B cell (primary cell): ENCODE data around the gene SMURF2. TPM values are rescaled to one million over a fixed set of nuclear protein-coding genes. Genes with fewer than 3 reads are reported as not detected.
A peak's percentile ranks its signal among the peaks of the same experiment; 100 is the strongest.

Experiments
- ATAC-seq: fragments of 200-7000 bp; cut with Tn5 transposase; one replicate; pipeline ENCODE4 v1.10.0; 2021; ENCODE audit warnings: low read depth, mild to moderate bottlenecking, moderate number of reproducible peaks, moderate library complexity
- CTCF ChIA-PET: fragments of 350-600 bp; sonication (Branson Sonifier 250); formaldehyde crosslinking; loops from one replicate; lab custom pipeline; 2021; ENCODE audit warnings: antibody characterized with exemption, inconsistent platforms; lab: Charles Lee
- POLR2A ChIA-PET: fragments of 350-600 bp; sonication (Branson Sonifier 250); formaldehyde crosslinking; loops from one replicate; lab custom pipeline; 2021; ENCODE audit warnings: antibody characterized with exemption; lab: Charles Lee
- DNase-seq: peaks from one replicate; pipeline ENCODE4 v3.0.0; 2013
- H2AFZ ChIP-seq: 2 replicates; pipeline ENCODE4 v1.6.1; 2012; ENCODE audit warnings: mild to moderate bottlenecking, low read depth, low read length; ENCODE audit not compliant: insufficient read depth, poor library complexity, severe bottlenecking
- H3K27ac ChIP-seq, 2 donors: 1 replicate in 1 of 2; 2 replicates in 1 of 2; pipeline ENCODE4 v1.5.1; 2012 to 2013; ENCODE audit warnings: low read length in 2 of 2, mild to moderate bottlenecking in 2 of 2, moderate library complexity in 1 of 2
- H3K27me3 ChIP-seq, 4 experiments: fragments of 200-600 bp in 1 of 4; sonication (generic) in 1 of 4; replicated peaks in 1 of 4; 1 replicate in 2 of 4; 2 replicates in 2 of 4; pipeline versions ENCODE4 v1.6.1 to v1.7.0; 2013 to 2016; ENCODE audit warnings: low read length in 3 of 4, mild to moderate bottlenecking in 2 of 4, mixed read lengths in 1 of 4, moderate library complexity in 1 of 4; ENCODE audit not compliant: insufficient read depth in 4 of 4, control insufficient read depth in 3 of 4; ENCODE audit errors: control extremely low read depth in 1 of 4
- H3K36me3 ChIP-seq, 2 experiments: replicated peaks in 1 of 2; 1 replicate in 1 of 2; 2 replicates in 1 of 2; pipeline versions ENCODE4 v1.6.1 to v1.7.1; 2013; ENCODE audit warnings: low read length in 1 of 2; ENCODE audit not compliant: insufficient read depth in 2 of 2, control insufficient read depth in 1 of 2; ENCODE audit errors: control extremely low read depth in 1 of 2, extremely low read depth in 1 of 2
- H3K4me1 ChIP-seq, 2 donors: fragments of 200-600 bp in 1 of 2; sonication (generic) in 1 of 2; 1 replicate in 1 of 2; 2 replicates in 1 of 2; pipeline versions ENCODE4 v1.5.1 to v1.6.1; 2013 to 2017; ENCODE audit warnings: low read length in 2 of 2; ENCODE audit not compliant: control insufficient read depth in 2 of 2, insufficient read depth in 2 of 2
- H3K4me2 ChIP-seq: replicated peaks from 2 replicates; pipeline ENCODE3; 2012; ENCODE audit warnings: mild to moderate bottlenecking, low read depth, low read length; ENCODE audit not compliant: poor library complexity, severe bottlenecking
- H3K4me3 ChIP-seq, 5 experiments: fragments of 200-600 bp in 1 of 5; sonication (generic) in 1 of 5; 1 replicate in 3 of 5; 2 replicates in 2 of 5; pipeline versions ENCODE4 v1.5.1 to v1.7.0; 2011 to 2016; ENCODE audit warnings: low read length in 4 of 5, mild to moderate bottlenecking in 4 of 5, low read depth in 2 of 5, control low read depth in 1 of 5, moderate library complexity in 1 of 5; ENCODE audit not compliant: insufficient read depth in 1 of 5; ENCODE audit errors: control extremely low read depth in 1 of 5, extremely low read depth in 1 of 5
- H3K79me2 ChIP-seq: fragments of 200-600 bp; sonication (generic); one replicate; pipeline ENCODE4 v1.6.0; 2016; ENCODE audit warnings: low read length; ENCODE audit not compliant: control insufficient read depth, insufficient read depth
- H3K9ac ChIP-seq: fragments of 200-600 bp; sonication (generic); 2 replicates; pipeline ENCODE4 v1.6.1; 2017; ENCODE audit warnings: mild to moderate bottlenecking, low read length, moderate library complexity
- H3K9me3 ChIP-seq, 3 donors: one replicate each; pipeline versions ENCODE4 v1.6.1 to v1.7.1; 2013; ENCODE audit warnings: low read length in 2 of 3; ENCODE audit not compliant: control insufficient read depth in 2 of 3, insufficient read depth in 1 of 3; ENCODE audit errors: control extremely low read depth in 1 of 3
- H4K20me1 ChIP-seq: 2 replicates; pipeline ENCODE4 v1.6.0; 2012; ENCODE audit warnings: mild to moderate bottlenecking, low read length; ENCODE audit not compliant: insufficient read depth, control insufficient read depth, poor library complexity, severe bottlenecking
- H3K27ac Mint-ChIP-seq: one replicate; pipeline ENCODE4 v1.8.0; 2021; ENCODE audit warnings: mixed read lengths
- H3K27me3 Mint-ChIP-seq: one replicate; pipeline ENCODE4 v1.8.0; 2021; ENCODE audit warnings: mixed read lengths
- H3K4me1 Mint-ChIP-seq: one replicate; pipeline ENCODE4 v1.8.0; 2021; ENCODE audit warnings: mixed read lengths
- H3K4me3 Mint-ChIP-seq: one replicate; pipeline ENCODE4 v1.8.0; 2021; ENCODE audit warnings: mixed read lengths
- H3K9me3 Mint-ChIP-seq: one replicate; pipeline ENCODE4 v1.8.0; 2022; ENCODE audit warnings: mixed read lengths; ENCODE audit not compliant: insufficient read depth
- EZH2 ChIP-seq: IDR thresholded peaks from 2 replicates; pipeline ENCODE4 v1.6.1; 2012; ENCODE audit warnings: borderline replicate concordance, low read depth, mild to moderate bottlenecking, moderate library complexity, low read length; ENCODE audit not compliant: insufficient read depth, poor library complexity, severe bottlenecking
- WGBS: methylation state at CpG from one replicate; pipeline ENCODE4 v1.1.5; 2013; ENCODE audit warnings: missing lambda C conversion rate; ENCODE audit not compliant: insufficient coverage; 5-methylcytosine and 5-hydroxymethylcytosine counted together
- intact Hi-C: fragments of 100-400 bp; cut with micrococcal nuclease; formaldehyde crosslinking; loops from one replicate; pipeline ENCODE4 v1.10.0; 2022
- polyA plus RNA-seq: library from polyadenylated mRNA; depleted of rRNA; stranded (reverse); fragments of >200 nt; gene quantifications from 2 replicates; pipeline ENCODE4 v1.2.3, GENCODE V29; 2012
- total RNA-seq, 2 donors: library from RNA; stranded (reverse); fragments of 120-200 nt in 1 of 2; gene quantifications; 1 replicate in 1 of 2; 2 replicates in 1 of 2; pipeline versions ENCODE4 v1.2.3 to v1.2.4, GENCODE V29; 2013 to 2022
- TF ChIP-seq, protein P1 (sequence below): fragments of 200-600 bp; IDR thresholded peaks from one replicate; pipeline ENCODE4 v1.8.0; 2022; ENCODE audit warnings: antibody characterized with exemption, mild to moderate bottlenecking

Gene SMURF2
- total and polyA plus RNA-seq, 2 donors (not counting 1 experiment from before 2014, with no cell fraction given), result 9.2 to 32.8 TPM

DNA sequence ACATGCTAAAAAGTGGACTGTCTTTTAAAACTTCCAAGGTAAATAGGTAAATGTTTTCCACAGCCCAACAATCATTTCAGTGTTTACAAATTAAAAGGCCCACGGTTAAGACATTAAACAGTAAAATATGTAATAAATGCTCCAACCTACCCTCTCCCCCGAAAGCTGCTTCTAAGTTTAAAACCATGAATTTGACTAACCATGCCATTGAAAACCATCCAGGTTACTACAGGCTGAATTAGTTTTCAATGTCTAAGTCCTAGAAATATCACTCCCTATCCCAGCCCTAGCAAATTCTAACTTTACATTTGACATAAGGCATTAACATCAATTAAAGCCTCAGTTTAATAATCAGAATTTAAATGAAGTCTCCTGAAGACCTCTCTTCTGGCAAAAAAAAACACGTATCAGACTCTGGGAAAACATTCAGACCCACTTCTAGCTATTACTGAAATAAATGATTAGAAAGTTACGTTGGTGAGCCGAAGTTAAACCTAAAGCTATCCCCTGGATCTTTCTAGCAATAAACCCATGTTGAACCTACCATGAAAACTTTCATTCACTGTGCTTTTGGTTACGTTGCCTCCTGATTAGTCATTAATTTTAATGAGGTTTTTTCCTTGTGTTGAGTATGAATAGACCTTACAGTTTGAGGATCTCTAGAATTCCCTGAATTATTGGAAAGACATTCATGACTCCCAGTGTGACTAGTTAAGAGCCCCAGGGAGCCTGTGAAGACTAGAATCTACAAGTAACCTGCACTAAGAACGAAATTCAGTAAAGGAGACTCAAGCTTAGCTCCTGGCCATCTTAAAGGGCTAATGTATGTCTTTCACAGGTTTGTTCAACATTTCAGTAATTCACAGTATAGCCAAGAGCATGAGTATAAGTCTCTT, 163.6 kb downstream of the SMURF2 start:
- no CpG with 5 or more reads among the region's 7 CpGs for WGBS
- H2AFZ ChIP-seq, result no peak overlapping the region
- Mint-ChIP-seq H3K27ac (peak overlapping the region; percentile 98), H3K4me1 (peaks cover 79% of the 10 kb centered on the region), H3K9me3 (no peaks in the 10 kb centered on the region), H3K4me3 (peak overlapping the region; percentile 99), H3K27me3 (no peaks in the 10 kb centered on the region)
- intact Hi-C loops, result loop anchor here (5.0 kb wide), 2 partner anchors 176 to 566 kb away; partner anchors contain the start of gene CD79B
- no peak for TF ChIP-seq EZH2
- TF ChIP-seq, protein P1, sequence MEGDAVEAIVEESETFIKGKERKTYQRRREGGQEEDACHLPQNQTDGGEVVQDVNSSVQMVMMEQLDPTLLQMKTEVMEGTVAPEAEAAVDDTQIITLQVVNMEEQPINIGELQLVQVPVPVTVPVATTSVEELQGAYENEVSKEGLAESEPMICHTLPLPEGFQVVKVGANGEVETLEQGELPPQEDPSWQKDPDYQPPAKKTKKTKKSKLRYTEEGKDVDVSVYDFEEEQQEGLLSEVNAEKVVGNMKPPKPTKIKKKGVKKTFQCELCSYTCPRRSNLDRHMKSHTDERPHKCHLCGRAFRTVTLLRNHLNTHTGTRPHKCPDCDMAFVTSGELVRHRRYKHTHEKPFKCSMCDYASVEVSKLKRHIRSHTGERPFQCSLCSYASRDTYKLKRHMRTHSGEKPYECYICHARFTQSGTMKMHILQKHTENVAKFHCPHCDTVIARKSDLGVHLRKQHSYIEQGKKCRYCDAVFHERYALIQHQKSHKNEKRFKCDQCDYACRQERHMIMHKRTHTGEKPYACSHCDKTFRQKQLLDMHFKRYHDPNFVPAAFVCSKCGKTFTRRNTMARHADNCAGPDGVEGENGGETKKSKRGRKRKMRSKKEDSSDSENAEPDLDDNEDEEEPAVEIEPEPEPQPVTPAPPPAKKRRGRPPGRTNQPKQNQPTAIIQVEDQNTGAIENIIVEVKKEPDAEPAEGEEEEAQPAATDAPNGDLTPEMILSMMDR, result no peak
- no peak overlapping the region for H3K9ac ChIP-seq
- H3K36me3 ChIP-seq, result peaks cover 4 to 44% of the 10 kb centered on the region in 2 experiments
- ChIA-PET CTCF (interaction anchor here (0.6 to 6.9 kb wide), 4 partner anchors 9 to 171 kb away, joined by 3 to 112 read pairs (median 5); partner anchors contain the start of gene CEP95), POLR2A (interaction anchor here (0.6 to 4.6 kb wide), 2 partner anchors 8 to 130 kb away, joined by 3 to 97 read pairs; partner anchors contain the start of genes CEP95 and DDX5)
- no peak overlapping the region for H3K4me3 ChIP-seq
- no peaks in the 10 kb centered on the region for H3K9me3 ChIP-seq
- no peak for ATAC-seq
- H4K20me1 ChIP-seq, result peaks cover 48% of the 10 kb centered on the region
- H3K27ac ChIP-seq, result peak overlapping the region in 1 of 2 donors; percentile 76
- H3K4me1 ChIP-seq, result peaks cover 33 to 38% of the 10 kb centered on the region in 2 donors
- no peak for DNase-seq
- H3K79me2 ChIP-seq, result peaks cover 49% of the 10 kb centered on the region
- no peak overlapping the region for H3K4me2 ChIP-seq
- H3K27me3 ChIP-seq, result no peaks in the 10 kb centered on the region
